Ishikawa (cell line): ENCODE data around the gene EIF4E.

Experiments
- CEBPB ChIP-seq: IDR thresholded peaks from 2 replicates; pipeline ENCODE4 v1.6.1; 2012
- CREB1 ChIP-seq: IDR thresholded peaks from 2 replicates; pipeline ENCODE4 v1.6.1; 2012; ENCODE audit warnings: low read depth
- EP300 ChIP-seq: IDR thresholded peaks from 2 replicates; pipeline ENCODE4 v1.6.1; 2012; ENCODE audit warnings: borderline replicate concordance
- FOXM1 ChIP-seq: IDR thresholded peaks from 2 replicates; pipeline ENCODE4 v1.6.1; 2012; ENCODE audit warnings: low read depth, borderline replicate concordance
- MAX ChIP-seq: IDR thresholded peaks from 2 replicates; pipeline ENCODE4 v1.6.1; 2012
- RAD21 ChIP-seq: IDR thresholded peaks from 2 replicates; pipeline ENCODE4 v1.6.1; 2012; ENCODE audit warnings: low read depth
- TAF1 ChIP-seq: IDR thresholded peaks from 2 replicates; pipeline ENCODE4 v1.6.1; 2012; ENCODE audit warnings: low read depth, mild to moderate bottlenecking
- TCF12 ChIP-seq: IDR thresholded peaks from 2 replicates; pipeline ENCODE4 v1.6.1; 2012; ENCODE audit warnings: low read depth
- YY1 ChIP-seq: IDR thresholded peaks from 2 replicates; pipeline ENCODE4 v1.6.1; 2012; ENCODE audit warnings: low read depth
- ZBTB7A ChIP-seq: IDR thresholded peaks from 2 replicates; pipeline ENCODE4 v1.6.1; 2012; ENCODE audit warnings: low read depth
- TF ChIP-seq, protein P1 (sequence below): IDR thresholded peaks from 2 replicates; pipeline ENCODE4 v1.6.1; 2012; ENCODE audit warnings: low read depth, mild to moderate bottlenecking

DNA sequence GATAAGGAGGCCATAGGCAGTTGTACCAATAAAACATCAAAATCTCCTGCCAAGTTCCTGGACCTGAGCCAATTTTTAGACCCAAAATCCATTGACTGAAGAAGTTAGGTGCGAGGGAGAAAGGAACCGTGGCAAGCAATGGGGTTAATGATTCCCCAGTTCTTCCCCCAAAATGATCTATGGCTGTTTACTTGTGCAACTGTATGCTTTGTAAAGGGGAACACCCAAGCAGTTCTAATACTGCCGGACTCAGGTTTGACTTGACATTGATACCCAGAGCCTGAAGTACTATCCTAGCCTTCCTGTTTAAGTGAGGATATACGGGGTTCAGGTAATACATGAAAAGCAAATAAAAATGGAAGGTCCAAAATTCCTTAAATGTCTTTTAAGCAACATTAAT lies 6.7 kb upstream of the EIF4E start:
- TF ChIP-seq RAD21 (no peak), CEBPB (no peak), TAF1 (no peak), YY1 (no peak), EP300 (no peak), ZBTB7A (no peak), FOXM1 (no peak), TCF12 (no peak), MAX (no peak), CREB1 (no peak)
- TF ChIP-seq, protein P1, sequence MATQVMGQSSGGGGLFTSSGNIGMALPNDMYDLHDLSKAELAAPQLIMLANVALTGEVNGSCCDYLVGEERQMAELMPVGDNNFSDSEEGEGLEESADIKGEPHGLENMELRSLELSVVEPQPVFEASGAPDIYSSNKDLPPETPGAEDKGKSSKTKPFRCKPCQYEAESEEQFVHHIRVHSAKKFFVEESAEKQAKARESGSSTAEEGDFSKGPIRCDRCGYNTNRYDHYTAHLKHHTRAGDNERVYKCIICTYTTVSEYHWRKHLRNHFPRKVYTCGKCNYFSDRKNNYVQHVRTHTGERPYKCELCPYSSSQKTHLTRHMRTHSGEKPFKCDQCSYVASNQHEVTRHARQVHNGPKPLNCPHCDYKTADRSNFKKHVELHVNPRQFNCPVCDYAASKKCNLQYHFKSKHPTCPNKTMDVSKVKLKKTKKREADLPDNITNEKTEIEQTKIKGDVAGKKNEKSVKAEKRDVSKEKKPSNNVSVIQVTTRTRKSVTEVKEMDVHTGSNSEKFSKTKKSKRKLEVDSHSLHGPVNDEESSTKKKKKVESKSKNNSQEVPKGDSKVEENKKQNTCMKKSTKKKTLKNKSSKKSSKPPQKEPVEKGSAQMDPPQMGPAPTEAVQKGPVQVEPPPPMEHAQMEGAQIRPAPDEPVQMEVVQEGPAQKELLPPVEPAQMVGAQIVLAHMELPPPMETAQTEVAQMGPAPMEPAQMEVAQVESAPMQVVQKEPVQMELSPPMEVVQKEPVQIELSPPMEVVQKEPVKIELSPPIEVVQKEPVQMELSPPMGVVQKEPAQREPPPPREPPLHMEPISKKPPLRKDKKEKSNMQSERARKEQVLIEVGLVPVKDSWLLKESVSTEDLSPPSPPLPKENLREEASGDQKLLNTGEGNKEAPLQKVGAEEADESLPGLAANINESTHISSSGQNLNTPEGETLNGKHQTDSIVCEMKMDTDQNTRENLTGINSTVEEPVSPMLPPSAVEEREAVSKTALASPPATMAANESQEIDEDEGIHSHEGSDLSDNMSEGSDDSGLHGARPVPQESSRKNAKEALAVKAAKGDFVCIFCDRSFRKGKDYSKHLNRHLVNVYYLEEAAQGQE: no peak
